Trophoblast cell (in vitro differentiated cells and primary cell): ENCODE results near the gene ACTN3.
"Not testable (repeated sequence)": the region's sequence is repeated elsewhere in the genome, so short reads cannot be mapped to it uniquely, and the experiment has no call there.

Source experiments
- DNase-seq, 2 donors: peaks; one replicate each; pipeline ENCODE4 v3.0.0-alpha.2; 2016
- H2AFZ ChIP-seq: 2 replicates; pipeline ENCODE4 v1.6.1; 2013; ENCODE audit warnings: low read length, moderate library complexity, mild to moderate bottlenecking; ENCODE audit not compliant: insufficient read depth, poor library complexity
- H2AK5ac ChIP-seq: 2 replicates; pipeline ENCODE4 v1.6.1; 2013; ENCODE audit warnings: mild to moderate bottlenecking, low read length
- H2BK120ac ChIP-seq: 2 replicates; pipeline ENCODE4 v1.6.1; 2013; ENCODE audit warnings: low read length, mild to moderate bottlenecking, moderate library complexity; ENCODE audit not compliant: insufficient read depth, poor library complexity
- H2BK12ac ChIP-seq: 2 replicates; pipeline ENCODE4 v1.6.1; 2013; ENCODE audit warnings: mild to moderate bottlenecking, low read length, moderate library complexity
- H2BK5ac ChIP-seq: 2 replicates; pipeline ENCODE4 v1.6.1; 2013; ENCODE audit warnings: low read length, low read depth, moderate library complexity, mild to moderate bottlenecking; ENCODE audit not compliant: poor library complexity
- H3K14ac ChIP-seq: 2 replicates; pipeline ENCODE4 v1.6.1; 2013; ENCODE audit warnings: mild to moderate bottlenecking, low read length
- H3K18ac ChIP-seq: 2 replicates; pipeline ENCODE4 v1.6.1; 2013; ENCODE audit warnings: mild to moderate bottlenecking, low read length
- H3K23ac ChIP-seq: 2 replicates; pipeline ENCODE4 v1.6.1; 2013; ENCODE audit warnings: low read length
- H3K27ac ChIP-seq: 2 replicates; pipeline ENCODE4 v1.5.1; 2013; ENCODE audit warnings: low read depth, mild to moderate bottlenecking, inconsistent platforms, low read length, moderate library complexity
- H3K27me3 ChIP-seq: 2 replicates; pipeline ENCODE4 v1.6.1; 2013; ENCODE audit warnings: inconsistent platforms, mild to moderate bottlenecking, low read length, moderate library complexity; ENCODE audit not compliant: insufficient read depth
- H3K36me3 ChIP-seq, 2 experiments: 1 replicate in 1 of 2; 2 replicates in 1 of 2; pipeline ENCODE4 v1.6.1; 2013; ENCODE audit warnings: low read length in 2 of 2, mild to moderate bottlenecking in 2 of 2, moderate library complexity in 1 of 2; ENCODE audit not compliant: insufficient read depth in 2 of 2, control insufficient read depth in 1 of 2
- H3K4ac ChIP-seq: 2 replicates; pipeline ENCODE4 v1.6.1; 2013; ENCODE audit warnings: low read depth, mild to moderate bottlenecking, low read length, moderate library complexity
- H3K4me1 ChIP-seq, 2 experiments: 1 replicate in 1 of 2; 2 replicates in 1 of 2; pipeline ENCODE4 v1.6.1; 2013; ENCODE audit warnings: low read length in 2 of 2, mild to moderate bottlenecking in 2 of 2, moderate library complexity in 1 of 2; ENCODE audit not compliant: insufficient read depth in 2 of 2, control insufficient read depth in 1 of 2
- H3K4me2 ChIP-seq: 2 replicates; pipeline ENCODE4 v1.6.1; 2013; ENCODE audit warnings: inconsistent platforms, mild to moderate bottlenecking, low read length, moderate library complexity
- H3K4me3 ChIP-seq: 2 replicates; pipeline ENCODE4 v1.5.1; 2013; ENCODE audit warnings: mild to moderate bottlenecking, low read depth, low read length, inconsistent platforms
- H3K79me1 ChIP-seq: one replicate; pipeline ENCODE4 v1.6.1; 2013; ENCODE audit warnings: low read length
- H3K79me2 ChIP-seq: 2 replicates; pipeline ENCODE4 v1.6.1; 2013; ENCODE audit warnings: low read length, mild to moderate bottlenecking; ENCODE audit not compliant: control insufficient read depth, insufficient read depth, poor library complexity
- H3K9ac ChIP-seq: 2 replicates; pipeline ENCODE4 v1.6.1; 2013; ENCODE audit warnings: mild to moderate bottlenecking, low read length
- H3K9me3 ChIP-seq: 2 replicates; pipeline ENCODE4 v1.6.1; 2013; ENCODE audit warnings: low read depth, mild to moderate bottlenecking, control low read depth, inconsistent platforms, low read length; ENCODE audit not compliant: insufficient read depth
- H4K12ac ChIP-seq: 2 replicates; pipeline ENCODE4 v1.6.1; 2013; ENCODE audit warnings: low read depth, mild to moderate bottlenecking, low read length, moderate library complexity
- H4K8ac ChIP-seq: 2 replicates; pipeline ENCODE4 v1.6.1; 2013; ENCODE audit warnings: low read depth, mild to moderate bottlenecking, low read length, moderate library complexity
- H4K91ac ChIP-seq: one replicate; pipeline ENCODE4 v1.6.1; 2013; ENCODE audit warnings: low read depth, mild to moderate bottlenecking, low read length, moderate library complexity
- WGBS: extraction: QIAGEN DNeasy Blood & Tissue Kit; methylation state at CpG from one replicate; pipeline ENCODE4 v1.1.7; 2013; ENCODE audit warnings: missing lambda C conversion rate; ENCODE audit not compliant: insufficient read length, insufficient coverage; ENCODE audit errors: extremely low coverage; 5-methylcytosine and 5-hydroxymethylcytosine counted together

The ACTN3 gene

DNA sequence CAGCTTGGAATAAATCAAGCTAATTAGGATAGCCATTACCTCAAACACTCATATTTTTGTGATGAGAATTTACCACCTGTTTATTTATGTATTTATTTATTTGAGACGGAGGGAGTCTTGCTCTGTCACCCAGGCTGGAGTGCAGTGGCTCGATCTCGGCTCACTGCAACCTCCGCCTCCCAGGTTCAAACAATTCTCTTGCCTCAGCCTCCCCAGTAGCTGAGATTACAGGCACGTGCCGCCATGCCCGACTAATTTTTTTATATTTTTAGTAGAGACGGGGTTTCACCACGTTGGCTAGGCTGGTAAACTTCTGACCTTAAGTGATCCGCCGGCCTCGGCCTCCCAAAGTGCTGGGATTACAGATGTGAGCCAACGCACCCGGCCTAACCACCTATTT, 1.8 kb upstream of the ACTN3 start:
- not testable (repeated sequence) for H3K4me1 ChIP-seq, H3K27ac ChIP-seq, H2BK12ac ChIP-seq, DNase-seq, H2BK5ac ChIP-seq, H3K27me3 ChIP-seq, H3K9me3 ChIP-seq, H3K23ac ChIP-seq, H2AK5ac ChIP-seq, H3K79me2 ChIP-seq, H2AFZ ChIP-seq, H3K4me3 ChIP-seq, H2BK120ac ChIP-seq, H3K79me1 ChIP-seq, H4K12ac ChIP-seq, H4K91ac ChIP-seq, H3K9ac ChIP-seq, H4K8ac ChIP-seq, H3K14ac ChIP-seq, H3K18ac ChIP-seq, H3K36me3 ChIP-seq, H3K4ac ChIP-seq
- WGBS = no CpG with 5 or more reads among the region's 14 CpGs
- peak overlapping the region; percentile 79 for H3K4me2 ChIP-seq

DNA sequence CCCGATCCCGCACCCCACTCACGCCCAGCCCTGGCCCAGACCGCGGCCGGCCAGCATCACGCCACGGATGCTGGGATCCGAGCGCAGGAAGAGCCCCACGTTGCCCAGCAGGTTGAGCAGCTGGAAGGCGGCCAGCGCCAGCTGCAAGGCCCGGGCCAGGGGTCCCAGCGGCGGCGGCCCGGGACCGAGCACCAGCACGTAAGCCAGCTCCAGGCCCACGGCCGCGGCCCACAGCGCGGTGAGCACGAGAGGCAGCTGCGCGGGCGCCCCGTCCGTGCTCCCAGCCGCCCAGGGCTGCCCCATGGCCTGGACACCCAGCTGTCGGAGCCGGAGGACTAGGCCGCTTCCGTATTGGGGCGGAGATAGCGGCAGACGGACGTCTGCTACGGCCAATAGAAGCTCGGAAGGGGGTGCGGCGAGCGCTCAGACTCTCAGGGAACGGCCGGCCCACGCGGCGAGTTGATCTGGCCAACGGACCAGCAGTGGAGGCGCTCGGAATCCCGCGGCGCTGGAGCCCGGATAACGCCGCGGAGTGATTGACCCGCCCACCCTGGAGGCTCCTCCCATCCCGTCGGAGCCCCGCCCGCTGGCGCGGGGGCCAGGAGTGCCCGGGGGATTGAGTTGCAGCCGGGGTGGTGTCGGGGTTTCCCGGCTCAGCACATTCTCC, 869 bp upstream of the ACTN3 start, which contains the start of gene ZDHHC24:
ZDHHC24 (minus strand) TSS at position 348 of the 667 bp plus-strand sequence; CDS start at position 303, 45 bp downstream.
- Histone ChIP-seq H3K79me1 (peaks cover 7% of the 10 kb centered on the region), H2AK5ac (no peak within 1 kb of the TSS), H3K27ac (no peak within 1 kb of the TSS), H3K27me3 (no peaks in the 10 kb centered on the region), H3K18ac (peak within 1 kb of the TSS; percentile 85), H3K4me3 (peak within 1 kb of the TSS; percentile 92), H3K9ac (peak within 1 kb of the TSS; percentile 70), H3K4ac (peak within 1 kb of the TSS; percentile 29), H3K4me2 (peak within 1 kb of the TSS; percentile 79), H2BK5ac (peak within 1 kb of the TSS; percentile 42), H3K79me2 (peaks cover 5% of the 10 kb centered on the region), H3K4me1 (peaks cover 3 to 5% of the 10 kb centered on the region in 2 experiments), H4K91ac (peak within 1 kb of the TSS; percentile 80), H3K14ac (peak within 1 kb of the TSS; percentile 88), H2BK12ac (no peak within 1 kb of the TSS), H3K23ac (no peak within 1 kb of the TSS), H4K12ac (peak within 1 kb of the TSS; percentile 71), H2BK120ac (peak within 1 kb of the TSS; percentile 82), H4K8ac (peak within 1 kb of the TSS; percentile 95), H3K9me3 (peaks cover 2% of the 10 kb centered on the region), H2AFZ (peak within 1 kb of the TSS; percentile 92), H3K36me3 (peaks cover 5 to 7% of the 10 kb centered on the region in 2 experiments)
- DNase-seq = peak; percentile 98 to 99
- no CpG with 5 or more reads among the region's 71 CpGs for WGBS

DNA sequence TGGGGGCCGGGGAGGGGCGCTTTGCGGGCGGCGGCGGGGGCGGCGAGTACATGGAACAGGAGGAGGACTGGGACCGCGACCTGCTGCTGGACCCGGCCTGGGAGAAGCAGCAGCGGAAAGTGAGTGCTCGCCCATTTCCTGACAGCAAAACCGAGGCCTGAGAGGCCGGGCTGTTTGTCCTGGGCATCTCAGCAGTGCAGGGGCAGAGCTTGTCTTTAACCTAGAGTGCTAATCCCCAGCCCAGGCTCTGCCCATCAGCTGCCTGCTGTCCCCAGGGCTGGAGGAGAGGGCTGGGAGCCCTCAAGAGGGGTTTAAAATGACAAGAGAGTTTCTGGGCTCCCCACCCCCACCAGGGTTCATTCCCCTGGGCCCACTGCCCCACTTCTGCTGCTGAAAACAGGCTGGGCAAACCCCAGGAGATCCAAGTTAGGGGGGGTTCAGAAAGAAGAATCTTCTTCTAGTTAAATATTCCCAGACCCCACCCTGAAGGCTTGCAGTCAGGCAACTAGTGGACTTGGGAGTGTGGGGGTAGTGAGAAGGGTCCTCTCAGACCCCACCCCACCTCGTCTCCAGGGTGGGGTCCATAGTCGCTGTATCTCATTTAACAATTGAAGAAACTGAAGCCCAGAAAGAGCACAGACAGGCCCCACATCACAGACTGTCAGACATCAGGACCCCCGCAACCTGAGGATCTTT, 411 bp downstream of the ACTN3 start:
- no CpG with 5 or more reads among the region's 18 CpGs for WGBS
- H4K8ac ChIP-seq = peak overlapping the region; percentile 22
- no peak overlapping the region for H2AFZ ChIP-seq
- peak overlapping the region; percentile 79 for H3K4me2 ChIP-seq
- no peak overlapping the region for H3K9ac ChIP-seq
- no peak overlapping the region for H2BK120ac ChIP-seq
- H3K23ac ChIP-seq = no peak overlapping the region
- H3K79me1 ChIP-seq = peaks cover 7% of the 10 kb centered on the region
- H3K27ac ChIP-seq = no peak overlapping the region
- no peaks in the 10 kb centered on the region for H3K27me3 ChIP-seq
- no peak overlapping the region for H3K4ac ChIP-seq
- peak in 1 of 2 donors; percentile 33 for DNase-seq
- no peak overlapping the region for H2AK5ac ChIP-seq
- H3K4me3 ChIP-seq = no peak overlapping the region
- H3K36me3 ChIP-seq = peaks cover 0 to 6% of the 10 kb centered on the region in 2 experiments
- H3K18ac ChIP-seq = no peak overlapping the region
- peaks cover 5% of the 10 kb centered on the region for H3K79me2 ChIP-seq
- H3K9me3 ChIP-seq = peaks cover 2% of the 10 kb centered on the region
- H2BK12ac ChIP-seq = no peak overlapping the region
- no peak overlapping the region for H4K12ac ChIP-seq
- no peak overlapping the region for H4K91ac ChIP-seq
- no peak overlapping the region for H2BK5ac ChIP-seq
- H3K4me1 ChIP-seq = peaks cover 3 to 5% of the 10 kb centered on the region in 2 experiments
- no peak overlapping the region for H3K14ac ChIP-seq

DNA sequence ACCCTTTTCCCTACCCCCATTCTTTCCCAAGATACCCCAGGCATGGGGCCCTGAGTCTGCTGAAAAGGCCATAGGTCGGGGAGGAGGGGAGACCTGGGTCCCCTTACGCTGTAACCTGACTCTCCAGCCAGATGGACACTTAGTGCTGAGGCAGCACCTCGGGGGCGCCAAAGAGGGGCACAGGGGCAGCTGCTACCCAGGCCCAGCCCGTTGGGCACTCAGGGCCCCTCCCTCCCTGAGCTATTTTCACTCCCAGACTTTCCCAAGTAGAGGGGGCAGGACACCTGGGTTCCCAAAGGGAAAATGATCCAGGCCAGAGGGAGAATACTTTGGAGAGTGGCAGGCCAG, 933 bp downstream of the ACTN3 start:
- Histone ChIP-seq H2BK5ac (no peak overlapping the region), H3K23ac (no peak overlapping the region), H2AFZ (no peak overlapping the region), H3K9ac (no peak overlapping the region), H3K4ac (no peak overlapping the region), H3K27ac (no peak overlapping the region), H3K18ac (no peak overlapping the region), H3K4me1 (peaks cover 3 to 5% of the 10 kb centered on the region in 2 experiments), H3K36me3 (peaks cover 0 to 2% of the 10 kb centered on the region in 2 experiments), H2BK120ac (no peak overlapping the region), H4K8ac (no peak overlapping the region), H2BK12ac (no peak overlapping the region), H3K79me2 (peaks cover 5% of the 10 kb centered on the region), H3K4me3 (no peak overlapping the region), H3K9me3 (peaks cover 2% of the 10 kb centered on the region), H3K79me1 (peaks cover 7% of the 10 kb centered on the region), H3K14ac (no peak overlapping the region), H4K12ac (no peak overlapping the region), H3K27me3 (no peaks in the 10 kb centered on the region), H4K91ac (no peak overlapping the region), H3K4me2 (no peak overlapping the region), H2AK5ac (no peak overlapping the region)
- WGBS = no CpG with 5 or more reads among the region's 5 CpGs
- no peak for DNase-seq
